ENCODE data around the gene FHL2. TPM values are rescaled to one million over a fixed set of nuclear protein-coding genes. Genes with fewer than 3 reads are reported as not detected.

Gene FHL2
- total and polyA plus RNA-seq, 9 of the 15 experiments (the other 6 are each of a cell fraction or from before 2014, with no cell fraction given) = 7.5 to 33.1 (median 23.9) TPM

DNA sequence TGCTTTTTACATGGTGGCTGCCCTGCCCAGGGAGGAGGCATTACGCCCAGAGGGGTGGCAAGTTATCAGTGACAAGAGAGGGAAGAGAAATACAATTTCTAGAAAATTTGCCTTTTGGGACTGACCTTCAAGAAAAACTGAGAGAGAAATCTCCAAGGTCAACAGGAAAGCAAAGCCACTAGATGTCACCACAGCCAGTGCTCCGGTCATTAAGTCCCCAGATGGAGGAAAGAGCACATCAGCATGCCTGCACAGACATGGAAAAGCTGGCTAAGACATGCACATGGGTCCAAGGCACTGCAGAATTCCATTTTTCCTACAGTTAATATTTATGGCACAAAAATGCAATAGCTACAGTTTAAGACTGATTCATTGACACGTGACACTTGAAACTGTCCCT lies 21.0 kb downstream of the FHL2 start (continued):
- TF ChIP-seq, protein P1, sequence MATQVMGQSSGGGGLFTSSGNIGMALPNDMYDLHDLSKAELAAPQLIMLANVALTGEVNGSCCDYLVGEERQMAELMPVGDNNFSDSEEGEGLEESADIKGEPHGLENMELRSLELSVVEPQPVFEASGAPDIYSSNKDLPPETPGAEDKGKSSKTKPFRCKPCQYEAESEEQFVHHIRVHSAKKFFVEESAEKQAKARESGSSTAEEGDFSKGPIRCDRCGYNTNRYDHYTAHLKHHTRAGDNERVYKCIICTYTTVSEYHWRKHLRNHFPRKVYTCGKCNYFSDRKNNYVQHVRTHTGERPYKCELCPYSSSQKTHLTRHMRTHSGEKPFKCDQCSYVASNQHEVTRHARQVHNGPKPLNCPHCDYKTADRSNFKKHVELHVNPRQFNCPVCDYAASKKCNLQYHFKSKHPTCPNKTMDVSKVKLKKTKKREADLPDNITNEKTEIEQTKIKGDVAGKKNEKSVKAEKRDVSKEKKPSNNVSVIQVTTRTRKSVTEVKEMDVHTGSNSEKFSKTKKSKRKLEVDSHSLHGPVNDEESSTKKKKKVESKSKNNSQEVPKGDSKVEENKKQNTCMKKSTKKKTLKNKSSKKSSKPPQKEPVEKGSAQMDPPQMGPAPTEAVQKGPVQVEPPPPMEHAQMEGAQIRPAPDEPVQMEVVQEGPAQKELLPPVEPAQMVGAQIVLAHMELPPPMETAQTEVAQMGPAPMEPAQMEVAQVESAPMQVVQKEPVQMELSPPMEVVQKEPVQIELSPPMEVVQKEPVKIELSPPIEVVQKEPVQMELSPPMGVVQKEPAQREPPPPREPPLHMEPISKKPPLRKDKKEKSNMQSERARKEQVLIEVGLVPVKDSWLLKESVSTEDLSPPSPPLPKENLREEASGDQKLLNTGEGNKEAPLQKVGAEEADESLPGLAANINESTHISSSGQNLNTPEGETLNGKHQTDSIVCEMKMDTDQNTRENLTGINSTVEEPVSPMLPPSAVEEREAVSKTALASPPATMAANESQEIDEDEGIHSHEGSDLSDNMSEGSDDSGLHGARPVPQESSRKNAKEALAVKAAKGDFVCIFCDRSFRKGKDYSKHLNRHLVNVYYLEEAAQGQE (IDR thresholded peaks at IDR 0.05; ENCODE audit: borderline replicate concordance) = peak; percentile 32; the same call in 1 of the 2 replicates
- TF ChIP-seq, protein P1 (CRISPR knock-in tag; IDR thresholded peaks at IDR 0.05; ENCODE audit: low read depth) = no peak
- TF ChIP-seq PTRF (tag; IDR thresholded peaks at IDR 0.05) (no peak), THRAP3 (IDR thresholded peaks at IDR 0.05; ENCODE audit: borderline replicate concordance) (no peak), RBM25 (IDR thresholded peaks at IDR 0.05; ENCODE audit: low read depth, low read length, severe bottlenecking) (no peak), SMAD3 (CRISPR knock-in tag; conservative IDR thresholded peaks at IDR 0.05) (no peak), RAD21 (CRISPR knock-in tag; conservative IDR thresholded peaks at IDR 0.05 in 1 of 2, IDR thresholded peaks at IDR 0.05 in 1 of 2) (peak; percentile 37 to 64; a peak in 3 of 4 replicates), DACH1 (IDR thresholded peaks at IDR 0.05; ENCODE audit: partially characterized antibody) (no peak), SUPT5H (IDR thresholded peaks at IDR 0.05) (no peak), YBX1 (IDR thresholded peaks at IDR 0.05) (no peak), HIVEP1 (CRISPR knock-in tag; IDR thresholded peaks at IDR 0.05) (no peak)
- TF ChIP-seq, protein P2, sequence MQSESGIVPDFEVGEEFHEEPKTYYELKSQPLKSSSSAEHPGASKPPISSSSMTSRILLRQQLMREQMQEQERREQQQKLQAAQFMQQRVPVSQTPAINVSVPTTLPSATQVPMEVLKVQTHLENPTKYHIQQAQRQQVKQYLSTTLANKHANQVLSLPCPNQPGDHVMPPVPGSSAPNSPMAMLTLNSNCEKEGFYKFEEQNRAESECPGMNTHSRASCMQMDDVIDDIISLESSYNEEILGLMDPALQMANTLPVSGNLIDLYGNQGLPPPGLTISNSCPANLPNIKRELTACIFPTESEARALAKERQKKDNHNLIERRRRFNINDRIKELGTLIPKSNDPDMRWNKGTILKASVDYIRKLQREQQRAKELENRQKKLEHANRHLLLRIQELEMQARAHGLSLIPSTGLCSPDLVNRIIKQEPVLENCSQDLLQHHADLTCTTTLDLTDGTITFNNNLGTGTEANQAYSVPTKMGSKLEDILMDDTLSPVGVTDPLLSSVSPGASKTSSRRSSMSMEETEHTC (IDR thresholded peaks at IDR 0.05) = no peak
- TF ChIP-seq, protein P3, sequence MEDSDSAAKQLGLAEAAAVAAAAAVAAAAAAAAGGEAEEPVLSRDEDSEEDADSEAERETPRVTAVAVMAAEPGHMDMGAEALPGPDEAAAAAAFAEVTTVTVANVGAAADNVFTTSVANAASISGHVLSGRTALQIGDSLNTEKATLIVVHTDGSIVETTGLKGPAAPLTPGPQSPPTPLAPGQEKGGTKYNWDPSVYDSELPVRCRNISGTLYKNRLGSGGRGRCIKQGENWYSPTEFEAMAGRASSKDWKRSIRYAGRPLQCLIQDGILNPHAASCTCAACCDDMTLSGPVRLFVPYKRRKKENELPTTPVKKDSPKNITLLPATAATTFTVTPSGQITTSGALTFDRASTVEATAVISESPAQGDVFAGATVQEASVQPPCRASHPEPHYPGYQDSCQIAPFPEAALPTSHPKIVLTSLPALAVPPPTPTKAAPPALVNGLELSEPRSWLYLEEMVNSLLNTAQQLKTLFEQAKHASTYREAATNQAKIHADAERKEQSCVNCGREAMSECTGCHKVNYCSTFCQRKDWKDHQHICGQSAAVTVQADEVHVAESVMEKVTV (CRISPR knock-in tag; IDR thresholded peaks at IDR 0.05) = peak; percentile 21; the same call in 1 of the 2 replicates
- TF ChIP-seq, protein P4, sequence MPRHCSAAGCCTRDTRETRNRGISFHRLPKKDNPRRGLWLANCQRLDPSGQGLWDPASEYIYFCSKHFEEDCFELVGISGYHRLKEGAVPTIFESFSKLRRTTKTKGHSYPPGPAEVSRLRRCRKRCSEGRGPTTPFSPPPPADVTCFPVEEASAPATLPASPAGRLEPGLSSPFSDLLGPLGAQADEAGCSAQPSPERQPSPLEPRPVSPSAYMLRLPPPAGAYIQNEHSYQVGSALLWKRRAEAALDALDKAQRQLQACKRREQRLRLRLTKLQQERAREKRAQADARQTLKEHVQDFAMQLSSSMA (CRISPR knock-in tag; IDR thresholded peaks at IDR 0.05) = no peak
- TF ChIP-seq, protein P5, sequence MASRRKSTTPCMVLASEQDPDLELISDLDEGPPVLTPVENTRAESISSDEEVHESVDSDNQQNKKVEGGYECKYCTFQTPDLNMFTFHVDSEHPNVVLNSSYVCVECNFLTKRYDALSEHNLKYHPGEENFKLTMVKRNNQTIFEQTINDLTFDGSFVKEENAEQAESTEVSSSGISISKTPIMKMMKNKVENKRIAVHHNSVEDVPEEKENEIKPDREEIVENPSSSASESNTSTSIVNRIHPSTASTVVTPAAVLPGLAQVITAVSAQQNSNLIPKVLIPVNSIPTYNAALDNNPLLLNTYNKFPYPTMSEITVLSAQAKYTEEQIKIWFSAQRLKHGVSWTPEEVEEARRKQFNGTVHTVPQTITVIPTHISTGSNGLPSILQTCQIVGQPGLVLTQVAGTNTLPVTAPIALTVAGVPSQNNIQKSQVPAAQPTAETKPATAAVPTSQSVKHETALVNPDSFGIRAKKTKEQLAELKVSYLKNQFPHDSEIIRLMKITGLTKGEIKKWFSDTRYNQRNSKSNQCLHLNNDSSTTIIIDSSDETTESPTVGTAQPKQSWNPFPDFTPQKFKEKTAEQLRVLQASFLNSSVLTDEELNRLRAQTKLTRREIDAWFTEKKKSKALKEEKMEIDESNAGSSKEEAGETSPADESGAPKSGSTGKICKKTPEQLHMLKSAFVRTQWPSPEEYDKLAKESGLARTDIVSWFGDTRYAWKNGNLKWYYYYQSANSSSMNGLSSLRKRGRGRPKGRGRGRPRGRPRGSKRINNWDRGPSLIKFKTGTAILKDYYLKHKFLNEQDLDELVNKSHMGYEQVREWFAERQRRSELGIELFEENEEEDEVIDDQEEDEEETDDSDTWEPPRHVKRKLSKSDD (conservative IDR thresholded peaks at IDR 0.05; ENCODE audit: low read length) = no peak
